ENCODE measurements around the gene ACP2.

DNA sequence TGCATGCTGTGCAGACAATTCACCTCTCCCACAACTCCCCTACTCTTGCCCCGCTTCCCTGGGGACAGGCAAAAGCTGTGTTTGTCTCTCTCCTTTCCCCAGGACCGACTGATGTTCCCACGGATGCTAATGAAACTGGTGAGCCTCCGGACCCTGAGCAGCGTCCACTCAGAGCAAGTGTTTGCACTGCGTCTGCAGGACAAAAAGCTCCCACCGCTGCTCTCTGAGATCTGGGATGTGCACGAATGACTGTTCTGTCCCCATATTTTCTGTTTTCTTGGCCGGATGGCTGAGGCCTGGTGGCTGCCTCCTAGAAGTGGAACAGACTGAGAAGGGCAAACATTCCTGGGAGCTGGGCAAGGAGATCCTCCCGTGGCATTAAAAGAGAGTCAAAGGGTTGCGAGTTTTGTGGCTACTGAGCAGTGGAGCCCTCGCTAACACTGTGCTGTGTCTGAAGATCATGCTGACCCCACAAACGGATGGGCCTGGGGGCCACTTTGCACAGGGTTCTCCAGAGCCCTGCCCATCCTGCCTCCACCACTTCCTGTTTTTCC lies 19.9 kb upstream of the ACP2 start:
- TF ChIP-seq, protein P1, sequence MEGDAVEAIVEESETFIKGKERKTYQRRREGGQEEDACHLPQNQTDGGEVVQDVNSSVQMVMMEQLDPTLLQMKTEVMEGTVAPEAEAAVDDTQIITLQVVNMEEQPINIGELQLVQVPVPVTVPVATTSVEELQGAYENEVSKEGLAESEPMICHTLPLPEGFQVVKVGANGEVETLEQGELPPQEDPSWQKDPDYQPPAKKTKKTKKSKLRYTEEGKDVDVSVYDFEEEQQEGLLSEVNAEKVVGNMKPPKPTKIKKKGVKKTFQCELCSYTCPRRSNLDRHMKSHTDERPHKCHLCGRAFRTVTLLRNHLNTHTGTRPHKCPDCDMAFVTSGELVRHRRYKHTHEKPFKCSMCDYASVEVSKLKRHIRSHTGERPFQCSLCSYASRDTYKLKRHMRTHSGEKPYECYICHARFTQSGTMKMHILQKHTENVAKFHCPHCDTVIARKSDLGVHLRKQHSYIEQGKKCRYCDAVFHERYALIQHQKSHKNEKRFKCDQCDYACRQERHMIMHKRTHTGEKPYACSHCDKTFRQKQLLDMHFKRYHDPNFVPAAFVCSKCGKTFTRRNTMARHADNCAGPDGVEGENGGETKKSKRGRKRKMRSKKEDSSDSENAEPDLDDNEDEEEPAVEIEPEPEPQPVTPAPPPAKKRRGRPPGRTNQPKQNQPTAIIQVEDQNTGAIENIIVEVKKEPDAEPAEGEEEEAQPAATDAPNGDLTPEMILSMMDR (IDR thresholded peaks at IDR 0.05; ENCODE audit: poor library complexity) = no peak
- TF ChIP-seq EZH2 (IDR thresholded peaks at IDR 0.05; ENCODE audit: borderline replicate concordance) (no peak), EZH2phosphoT487 (IDR thresholded peaks at IDR 0.05; ENCODE audit: low read depth, severe bottlenecking, unreplicated experiment) (no peak)

All from hepatocyte (in vitro differentiated cells).